Neural progenitor cell (in vitro differentiated cells): ENCODE results near the gene CDV3. TPM values are rescaled to one million over a fixed set of nuclear protein-coding genes. Genes with fewer than 3 reads are reported as not detected.

Experiments
- DNase-seq: peaks from one replicate; pipeline ENCODE4 v3.0.0-alpha.2; 2016; ENCODE audit warnings: low spot score
- H2AFZ ChIP-seq: fragments of 200-600 bp; sonication (generic); replicated peaks from 2 replicates; pipeline ENCODE4 v1.6.1; 2016; ENCODE audit warnings: antibody characterized with exemption
- H3F3A ChIP-seq: fragments of 200-600 bp; sonication (generic); 2 replicates; pipeline ENCODE4 v1.6.1; 2016; ENCODE audit warnings: antibody characterized with exemption, low read depth
- H3K27ac ChIP-seq: fragments of 200-600 bp; sonication (generic); 2 replicates; pipeline ENCODE4 v1.5.1; 2016; ENCODE audit warnings: mild to moderate bottlenecking
- H3K27me3 ChIP-seq: fragments of 200-600 bp; sonication (generic); 2 replicates; pipeline ENCODE4 v1.6.1; 2016; ENCODE audit warnings: mild to moderate bottlenecking, moderate library complexity
- H3K36me3 ChIP-seq: fragments of 200-600 bp; sonication (generic); 2 replicates; pipeline ENCODE4 v1.5.1; 2016
- H3K4me1 ChIP-seq: fragments of 200-600 bp; sonication (generic); 2 replicates; pipeline ENCODE4 v1.6.1; 2016; ENCODE audit warnings: mixed run types
- H3K4me2 ChIP-seq: fragments of 200-600 bp; sonication (generic); 2 replicates; pipeline ENCODE4 v1.6.1; 2016
- H3K4me3 ChIP-seq: fragments of 200-600 bp; sonication (generic); 2 replicates; pipeline ENCODE4 v1.5.1; 2016
- H3K79me2 ChIP-seq: fragments of 200-600 bp; sonication (generic); 2 replicates; pipeline ENCODE4 v1.6.1; 2016; ENCODE audit warnings: low read depth
- H3K9ac ChIP-seq: fragments of 200-600 bp; sonication (generic); 2 replicates; pipeline ENCODE4 v1.6.1; 2016
- H3K9me3 ChIP-seq: fragments of 200-600 bp; sonication (generic); 2 replicates; pipeline ENCODE4 v1.5.1; 2016; ENCODE audit warnings: low read depth
- H4K20me1 ChIP-seq: fragments of 200-600 bp; sonication (generic); 2 replicates; pipeline ENCODE4 v1.6.1; 2016; ENCODE audit warnings: low read depth
- H3K27ac Mint-ChIP-seq: 3 replicates; pipeline ENCODE4 v1.8.0; 2021; ENCODE audit warnings: mixed read lengths
- H3K27me3 Mint-ChIP-seq: 2 replicates; pipeline ENCODE4 v1.8.0; 2022; ENCODE audit warnings: low read depth, mild to moderate bottlenecking, inconsistent platforms, moderate library complexity, mixed read lengths; ENCODE audit not compliant: insufficient read depth
- H3K36me3 Mint-ChIP-seq: 3 replicates; pipeline ENCODE4 v1.8.0; 2021; ENCODE audit warnings: mixed read lengths
- H3K4me1 Mint-ChIP-seq: 3 replicates; pipeline ENCODE4 v1.8.0; 2021; ENCODE audit warnings: mixed read lengths
- H3K4me3 Mint-ChIP-seq: 3 replicates; pipeline ENCODE4 v1.8.0; 2021; ENCODE audit warnings: mild to moderate bottlenecking, moderate library complexity, mixed read lengths
- H3K9me3 Mint-ChIP-seq: 3 replicates; pipeline ENCODE4 v1.8.0; 2020; ENCODE audit warnings: mixed read lengths
- EZH2phosphoT487 ChIP-seq: fragments of 200-600 bp; sonication (generic); IDR thresholded peaks from 2 replicates; pipeline ENCODE4 v1.6.1; 2017; ENCODE audit warnings: antibody characterized with exemption
- small RNA-seq: library from RNA; depleted of rRNA; stranded (forward); fragments of <200 nt; gene quantifications from one replicate; pipeline ENCODE3, GENCODE V24; 2015
- total RNA-seq: library from RNA; depleted of rRNA; stranded (reverse); fragments of >200 nt; gene quantifications from 2 replicates; pipeline ENCODE4 v1.2.3, GENCODE V29; 2015; ENCODE audit warnings: low replicate concordance
- TF ChIP-seq, protein P1 (sequence below): fragments of 200-600 bp; sonication (generic); IDR thresholded peaks from 2 replicates; pipeline ENCODE4 v1.5.1; 2017; ENCODE audit warnings: antibody characterized with exemption, mild to moderate bottlenecking

The CDV3 gene
- total RNA-seq, 1 donor from 2014 or later: 272 TPM

DNA sequence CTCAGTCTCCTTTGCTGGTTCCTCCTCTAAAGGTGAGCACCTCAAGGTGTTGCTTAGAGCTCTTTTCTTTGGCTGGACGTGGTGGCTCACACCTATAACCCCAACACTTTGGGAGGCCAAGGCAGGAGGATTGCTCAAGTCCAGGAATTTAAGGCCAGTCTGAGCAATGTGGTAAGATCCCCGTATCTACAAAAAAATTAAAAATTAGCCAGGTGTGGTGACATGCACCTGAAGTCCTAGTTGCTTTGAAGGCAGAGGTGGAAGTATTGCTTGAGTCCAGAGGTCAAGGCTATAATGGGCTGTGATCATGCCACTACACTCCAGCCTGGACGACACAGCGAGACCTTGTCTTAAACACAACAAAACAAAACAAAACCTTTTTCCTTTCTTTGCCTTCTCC lies 60.0 kb downstream of the CDV3 start:
- Histone ChIP-seq H3K36me3 (peaks cover 16% of the 10 kb centered on the region), H3K27me3 (no peaks in the 10 kb centered on the region), H3K27ac (no peak overlapping the region), H3K9ac (no peak overlapping the region), H2AFZ (no peak overlapping the region), H3K4me3 (no peak overlapping the region), H3F3A (no peaks in the 10 kb centered on the region), H3K9me3 (no peaks in the 10 kb centered on the region), H3K4me1 (no peaks in the 10 kb centered on the region), H3K79me2 (peaks cover 14% of the 10 kb centered on the region), H4K20me1 (peaks cover 2% of the 10 kb centered on the region), H3K4me2 (no peak overlapping the region)
- no peak overlapping the region for H3K4me3 Mint-ChIP-seq
- H3K9me3 Mint-ChIP-seq: no peaks in the 10 kb centered on the region
- TF ChIP-seq, protein P1, sequence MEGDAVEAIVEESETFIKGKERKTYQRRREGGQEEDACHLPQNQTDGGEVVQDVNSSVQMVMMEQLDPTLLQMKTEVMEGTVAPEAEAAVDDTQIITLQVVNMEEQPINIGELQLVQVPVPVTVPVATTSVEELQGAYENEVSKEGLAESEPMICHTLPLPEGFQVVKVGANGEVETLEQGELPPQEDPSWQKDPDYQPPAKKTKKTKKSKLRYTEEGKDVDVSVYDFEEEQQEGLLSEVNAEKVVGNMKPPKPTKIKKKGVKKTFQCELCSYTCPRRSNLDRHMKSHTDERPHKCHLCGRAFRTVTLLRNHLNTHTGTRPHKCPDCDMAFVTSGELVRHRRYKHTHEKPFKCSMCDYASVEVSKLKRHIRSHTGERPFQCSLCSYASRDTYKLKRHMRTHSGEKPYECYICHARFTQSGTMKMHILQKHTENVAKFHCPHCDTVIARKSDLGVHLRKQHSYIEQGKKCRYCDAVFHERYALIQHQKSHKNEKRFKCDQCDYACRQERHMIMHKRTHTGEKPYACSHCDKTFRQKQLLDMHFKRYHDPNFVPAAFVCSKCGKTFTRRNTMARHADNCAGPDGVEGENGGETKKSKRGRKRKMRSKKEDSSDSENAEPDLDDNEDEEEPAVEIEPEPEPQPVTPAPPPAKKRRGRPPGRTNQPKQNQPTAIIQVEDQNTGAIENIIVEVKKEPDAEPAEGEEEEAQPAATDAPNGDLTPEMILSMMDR: no peak
- TF ChIP-seq EZH2phosphoT487: no peak
- peaks cover 26% of the 10 kb centered on the region for H3K36me3 Mint-ChIP-seq
- no peak for DNase-seq
- H3K4me1 Mint-ChIP-seq: no peaks in the 10 kb centered on the region
- peaks cover 2% of the 10 kb centered on the region for H3K27me3 Mint-ChIP-seq
- H3K27ac Mint-ChIP-seq: no peak overlapping the region

Small RNAs within 50 kb of the gene (small RNA-seq; reads per million reads assigned to genes)
- not detected for gene AC022296.2
- gene RF00438: not detected

Other genes with a start within 250 kb of the CDV3 start
- gene BFSP2, start 173.6 kb upstream of the CDV3 start, total RNA-seq: not detected in 2 replicates
- gene TOPBP1, start 88.3 kb downstream of the CDV3 start, total RNA-seq: 56.0 and 67.7 TPM in 2 replicates
- gene TF, start 172.7 kb downstream of the CDV3 start, total RNA-seq: 0.77 TPM in 2 replicates
- 22.9 and 30.2 TPM in 2 replicates for gene SRPRB, start 232.1 kb downstream of the CDV3 start, total RNA-seq